GM19467 (cell line): ENCODE measurements around the gene TDRD9.

ENCODE experiments used
- ATAC-seq: cut with Tn5 transposase; IDR thresholded peaks from one replicate; pipeline ENCODE4 v1.9.1; 2021; ENCODE audit warnings: mild to moderate bottlenecking, moderate library complexity; ENCODE audit not compliant: unreplicated experiment

The TDRD9 gene

GRCh38 chr14:104023325-104024055 lies 95.2 kb downstream of the TDRD9 start:
- ATAC-seq: no peak

GRCh38 chr14:104025534-104025933 lies 97.3 kb downstream of the TDRD9 start:
- ATAC-seq: no peak

- no peak for ATAC-seq
These were observed 97.8 kb downstream of the TDRD9 start for GRCh38 chr14:104026024-104026423.

- ATAC-seq: no peak
These were observed 102.7 kb downstream of the TDRD9 start for GRCh38 chr14:104030958-104031357.

- no peak for ATAC-seq
These were observed 103.1 kb downstream of the TDRD9 start for GRCh38 chr14:104031384-104031783.

GRCh38 chr14:104034976-104035699 lies 106.9 kb downstream of the TDRD9 start:
- ATAC-seq: no peak

- ATAC-seq: no peak
These were observed 108.0 kb downstream of the TDRD9 start for GRCh38 chr14:104036212-104036611.

- ATAC-seq: no peak
These were observed 108.8 kb downstream of the TDRD9 start for GRCh38 chr14:104037074-104037473.

- no peak for ATAC-seq
These were observed 109.6 kb downstream of the TDRD9 start for GRCh38 chr14:104037903-104038302.

- ATAC-seq: no peak
These were observed 111.0 kb downstream of the TDRD9 start for GRCh38 chr14:104039214-104039613.

GRCh38 chr14:104040539-104040938 lies 112.3 kb downstream of the TDRD9 start:
- no peak for ATAC-seq

- ATAC-seq: no peak
These were observed 113.3 kb downstream of the TDRD9 start for GRCh38 chr14:104041430-104042104.

- ATAC-seq: no peak
These were observed 115.8 kb downstream of the TDRD9 start for GRCh38 chr14:104044016-104044415.

- no peak for ATAC-seq
These were observed 119.5 kb downstream of the TDRD9 start for GRCh38 chr14:104047761-104048160.

GRCh38 chr14:104048758-104049507 lies 120.7 kb downstream of the TDRD9 start:
- no peak for ATAC-seq

GRCh38 chr14:104049576-104050240 lies 121.5 kb downstream of the TDRD9 start:
- ATAC-seq: no peak

GRCh38 chr14:104051092-104051813 lies 123.0 kb downstream of the TDRD9 start:
- ATAC-seq: no peak

GRCh38 chr14:104054222-104054905 lies 126.1 kb downstream of the TDRD9 start:
- ATAC-seq: no peak

GRCh38 chr14:104062281-104062680 lies 134.0 kb downstream of the TDRD9 start:
- no peak for ATAC-seq
